ENCODE data around the gene PTPRT. TPM values are rescaled to one million over a fixed set of nuclear protein-coding genes. Genes with fewer than 3 reads are reported as not detected.
A peak's percentile ranks its signal among the peaks of the same experiment; 100 is the strongest.

The PTPRT gene
- total RNA-seq, 2 donors from 2014 or later: 0.11 to 0.35 TPM

GRCh38 chr20:42968746-42969145, 221.0 kb downstream of the PTPRT start:
- TF ChIP-seq CTCF (IDR thresholded peaks at IDR 0.05): no peak
- Histone ChIP-seq H3K36me3 (no peaks in the 10 kb centered on the region), H3K4me1 (no peaks in the 10 kb centered on the region), H3K4me3 (no peak overlapping the region), H3K27ac (no peak overlapping the region), H3K27me3 (no peaks in the 10 kb centered on the region), H3K9me3 (no peaks in the 10 kb centered on the region)
- peak; percentile 50 for DNase-seq (ENCODE audit: low spot score)

DNA sequence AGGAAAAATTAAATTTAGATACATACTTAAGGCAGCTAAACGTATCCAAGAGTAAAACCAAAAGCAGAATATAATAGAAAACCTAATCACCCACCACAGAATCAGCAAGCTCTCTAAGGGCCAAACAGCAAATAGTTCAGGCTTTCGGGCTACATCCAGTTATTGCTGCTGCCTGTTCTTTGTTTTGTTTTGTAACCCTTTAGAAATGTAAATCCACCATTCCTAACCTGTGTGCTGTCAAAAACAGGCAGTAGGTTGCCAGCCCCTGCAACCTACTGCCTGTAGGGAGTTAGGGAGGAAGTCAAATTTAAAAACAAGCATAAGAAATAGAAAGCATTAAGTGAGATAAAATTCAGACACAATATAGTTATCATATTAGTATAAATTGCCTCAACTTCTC, 225.9 kb downstream of the PTPRT start:
- TF ChIP-seq CTCF (IDR thresholded peaks at IDR 0.05): no peak
- H3K4me3 ChIP-seq: no peak overlapping the region
- H3K27ac ChIP-seq: no peak overlapping the region
- no peak for DNase-seq (ENCODE audit: low spot score)
- H3K9me3 ChIP-seq: no peaks in the 10 kb centered on the region
- no peaks in the 10 kb centered on the region for H3K4me1 ChIP-seq
- no peaks in the 10 kb centered on the region for H3K36me3 ChIP-seq
- no peaks in the 10 kb centered on the region for H3K27me3 ChIP-seq

- no peaks in the 10 kb centered on the region for H3K4me1 ChIP-seq
- no peak for TF ChIP-seq CTCF (IDR thresholded peaks at IDR 0.05)
- H3K9me3 ChIP-seq: no peaks in the 10 kb centered on the region
- peak; percentile 16 for DNase-seq (ENCODE audit: low spot score)
- H3K36me3 ChIP-seq: no peaks in the 10 kb centered on the region
- no peaks in the 10 kb centered on the region for H3K27me3 ChIP-seq
- no peak overlapping the region for H3K4me3 ChIP-seq
- no peak overlapping the region for H3K27ac ChIP-seq
Measured at GRCh38 chr20:42961771-42962170, 227.9 kb downstream of the PTPRT start.

GRCh38 chr20:42959996-42960395, 229.7 kb downstream of the PTPRT start:
- Histone ChIP-seq H3K27ac (no peak overlapping the region), H3K9me3 (no peaks in the 10 kb centered on the region), H3K27me3 (no peaks in the 10 kb centered on the region), H3K4me3 (no peak overlapping the region), H3K4me1 (no peaks in the 10 kb centered on the region), H3K36me3 (no peaks in the 10 kb centered on the region)
- TF ChIP-seq CTCF (IDR thresholded peaks at IDR 0.05): no peak
- DNase-seq (ENCODE audit: low spot score): no peak

GRCh38 chr20:42958367-42959069, 231.2 kb downstream of the PTPRT start:
- H3K4me3 ChIP-seq: no peak overlapping the region
- H3K9me3 ChIP-seq: no peaks in the 10 kb centered on the region
- H3K4me1 ChIP-seq: no peaks in the 10 kb centered on the region
- DNase-seq (ENCODE audit: low spot score): no peak
- no peak for TF ChIP-seq CTCF (IDR thresholded peaks at IDR 0.05)
- no peaks in the 10 kb centered on the region for H3K36me3 ChIP-seq
- H3K27ac ChIP-seq: no peak overlapping the region
- no peaks in the 10 kb centered on the region for H3K27me3 ChIP-seq

DNA sequence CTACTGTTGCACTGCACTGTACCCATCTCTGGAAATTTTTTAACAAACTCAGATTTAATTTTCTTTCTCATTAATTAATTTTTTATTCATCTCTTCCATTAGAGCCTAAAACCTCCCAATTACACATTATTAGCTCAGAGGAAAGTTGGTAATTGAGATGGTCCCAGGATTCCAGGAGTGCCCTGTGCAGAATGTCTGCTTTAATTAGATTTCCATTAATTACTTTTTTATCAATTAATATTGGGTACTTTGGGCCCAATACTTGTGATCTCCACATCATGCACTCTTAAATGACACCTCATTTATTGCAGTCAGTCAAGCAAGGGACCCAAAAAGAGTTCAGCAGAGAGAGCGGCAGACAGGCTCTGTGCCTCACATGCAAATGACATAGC, 232.0 kb downstream of the PTPRT start:
- Histone ChIP-seq H3K36me3 (no peaks in the 10 kb centered on the region), H3K4me3 (no peak overlapping the region), H3K27ac (no peak overlapping the region), H3K4me1 (no peaks in the 10 kb centered on the region), H3K9me3 (no peaks in the 10 kb centered on the region), H3K27me3 (no peaks in the 10 kb centered on the region)
- no peak for DNase-seq (ENCODE audit: low spot score)
- TF ChIP-seq CTCF (IDR thresholded peaks at IDR 0.05): no peak
